PC-9 (cell line): ENCODE results near the gene SCARF2. TPM values are rescaled to one million over a fixed set of nuclear protein-coding genes. Genes with fewer than 3 reads are reported as not detected.
"Not testable (repeated sequence)": the region's sequence is repeated elsewhere in the genome, so short reads cannot be mapped to it uniquely, and the experiment has no call there.

Experiments used
- BruUV-seq: library from RNA; stranded (reverse); fragments of 400-500 nt; replicated peaks from 2 replicates; lab custom pipeline; 2021; lab: Mats Ljungman, UMichigan
- CTCF ChIA-PET: fragments of 300-600 bp; sonication (Branson Sonifier 250); formaldehyde crosslinking; loops from one replicate; lab custom pipeline; 2022; ENCODE audit warnings: antibody characterized with exemption; lab: Charles Lee
- POLR2A ChIA-PET: fragments of 300-600 bp; sonication (Branson Sonifier 250); formaldehyde crosslinking; loops from one replicate; lab custom pipeline; 2022; ENCODE audit warnings: antibody characterized with exemption; ENCODE audit not compliant: unreplicated experiment; lab: Charles Lee
- DNase-seq, 2 experiments: peaks; one replicate each; pipeline versions ENCODE4 v3.0.0 to v3.0.0-alpha.2; 2015 to 2022; ENCODE audit warnings: mixed read lengths in 1 of 2
- H2AFZ ChIP-seq: fragments of 200-600 bp; sonication (generic); 2 replicates; pipeline ENCODE4 v1.8.1; 2017; ENCODE audit warnings: antibody characterized with exemption
- H3F3A ChIP-seq: fragments of 200-600 bp; sonication (generic); 2 replicates; pipeline ENCODE4 v1.8.1; 2017; ENCODE audit warnings: antibody characterized with exemption, mild to moderate bottlenecking, low read depth; ENCODE audit not compliant: insufficient read depth
- H3K27ac ChIP-seq: fragments of 200-600 bp; sonication (generic); 2 replicates; pipeline ENCODE4 v1.6.1; 2016; ENCODE audit warnings: mixed run types
- H3K27me3 ChIP-seq: fragments of 200-600 bp; sonication (generic); 2 replicates; pipeline ENCODE4 v1.6.1; 2016; ENCODE audit warnings: low read depth, mixed run types; ENCODE audit not compliant: insufficient read depth
- H3K36me3 ChIP-seq: fragments of 200-600 bp; sonication (generic); 2 replicates; pipeline ENCODE4 v1.6.1; 2016; ENCODE audit warnings: low read depth, mixed run types
- H3K4me1 ChIP-seq: fragments of 200-600 bp; sonication (generic); replicated peaks from 2 replicates; pipeline ENCODE4 v1.6.1; 2016; ENCODE audit warnings: mixed run types; ENCODE audit not compliant: insufficient read depth
- H3K4me2 ChIP-seq: fragments of 200-600 bp; sonication (generic); 2 replicates; pipeline ENCODE4 v1.6.1; 2017; ENCODE audit warnings: mixed run types
- H3K4me3 ChIP-seq: fragments of 200-600 bp; sonication (generic); 2 replicates; pipeline ENCODE4 v1.6.1; 2016; ENCODE audit warnings: mixed run types
- H3K79me2 ChIP-seq: fragments of 200-600 bp; sonication (generic); 2 replicates; pipeline ENCODE4 v1.6.1; 2017; ENCODE audit warnings: low read depth, mixed run types
- H3K9me2 ChIP-seq: fragments of 200-600 bp; sonication (generic); 2 replicates; pipeline ENCODE4 v1.8.1; 2017; ENCODE audit warnings: mild to moderate bottlenecking; ENCODE audit not compliant: insufficient read depth
- H3K9me3 ChIP-seq: fragments of 200-600 bp; sonication (generic); 2 replicates; pipeline ENCODE4 v1.8.1; 2016; ENCODE audit warnings: low read depth; ENCODE audit not compliant: insufficient read depth
- H4K20me1 ChIP-seq: fragments of 200-600 bp; sonication (generic); 2 replicates; pipeline ENCODE4 v1.8.1; 2017; ENCODE audit not compliant: insufficient read depth
- EZH2 ChIP-seq: fragments of 200-600 bp; sonication (generic); IDR thresholded peaks from 2 replicates; pipeline ENCODE4 v1.8.0; 2017; ENCODE audit warnings: antibody characterized with exemption, low read depth
- intact Hi-C: fragments of 100-400 bp; cut with micrococcal nuclease; formaldehyde crosslinking; loops from one replicate; pipeline ENCODE4 v1.10.0; 2022; ENCODE audit not compliant: unreplicated experiment
- total RNA-seq: library from RNA; stranded (reverse); gene quantifications from 2 replicates; pipeline ENCODE4 v1.2.3, GENCODE V29; 2021
- TF ChIP-seq, protein P1 (sequence below): fragments of 200-600 bp; sonication (generic); conservative IDR thresholded peaks from 2 replicates; pipeline ENCODE4 v1.6.1; 2017; ENCODE audit warnings: mixed run types, antibody characterized with exemption, mild to moderate bottlenecking, moderate library complexity

Gene SCARF2
- total RNA-seq, 1 experiment from 2014 or later, result 0.52 TPM

DNA sequence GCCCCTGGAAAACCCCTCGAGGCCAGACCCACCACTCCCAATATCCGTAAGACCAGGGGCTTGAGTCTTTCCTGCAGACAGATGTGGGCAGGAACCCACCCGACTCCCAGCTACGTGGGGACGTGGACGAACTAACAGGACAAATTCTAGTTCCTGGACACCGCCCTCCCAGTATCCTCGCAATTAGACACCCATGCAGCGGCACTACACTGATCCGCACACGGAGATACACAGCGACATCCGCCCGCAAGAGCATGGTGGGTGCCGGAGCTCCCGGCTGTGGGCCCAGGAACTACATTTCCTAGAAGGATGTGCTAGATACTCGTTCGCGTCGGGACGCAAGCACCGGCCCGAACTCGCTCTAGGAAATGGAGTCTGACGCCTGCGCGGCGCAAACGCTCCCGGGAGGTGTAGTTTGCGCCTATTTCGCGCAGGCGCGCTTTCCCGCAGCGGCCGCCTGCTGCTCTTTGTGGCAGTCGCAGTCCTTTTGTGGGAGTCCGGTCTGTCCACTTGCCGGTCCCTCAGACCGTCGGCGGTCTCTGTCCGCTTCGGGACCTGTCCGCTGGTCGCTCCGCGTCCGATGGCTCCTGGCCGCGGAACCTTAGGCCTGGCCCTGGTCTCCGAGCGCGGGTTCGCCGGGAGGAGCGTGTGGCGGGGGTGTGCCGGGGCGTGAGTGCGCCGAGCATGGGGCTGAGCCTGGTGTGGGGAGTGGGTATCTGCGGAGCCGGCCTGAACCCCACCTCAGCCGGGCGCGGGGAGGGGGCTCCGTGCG, 43.7 kb downstream of the SCARF2 start, which contains the start of gene ZNF74:
Gene ZNF74 (plus strand): TSS at position 447 of the 772 bp plus-strand sequence. CDS start 478 bp downstream, outside the sequence.
- peak; percentile 69 to 77 for DNase-seq
- Histone ChIP-seq H3K4me3 (peak within 1 kb of the TSS; percentile 66), H3K27ac (no peak within 1 kb of the TSS), H3F3A (no peaks in the 10 kb centered on the region), H3K79me2 (no peaks in the 10 kb centered on the region), H2AFZ (peak within 1 kb of the TSS; percentile 95), H3K9me3 (no peaks in the 10 kb centered on the region), H3K36me3 (no peaks in the 10 kb centered on the region), H4K20me1 (no peaks in the 10 kb centered on the region), H3K9me2 (no peaks in the 10 kb centered on the region), H3K27me3 (no peaks in the 10 kb centered on the region), H3K4me1 (no peaks in the 10 kb centered on the region), H3K4me2 (peak within 1 kb of the TSS; percentile 82)
- POLR2A ChIA-PET, result interaction anchor here (0.5 kb wide), 1 partner anchor 65 kb away, joined by 14 read pairs; no protein-coding TSS in a partner anchor
- TF ChIP-seq, protein P1, sequence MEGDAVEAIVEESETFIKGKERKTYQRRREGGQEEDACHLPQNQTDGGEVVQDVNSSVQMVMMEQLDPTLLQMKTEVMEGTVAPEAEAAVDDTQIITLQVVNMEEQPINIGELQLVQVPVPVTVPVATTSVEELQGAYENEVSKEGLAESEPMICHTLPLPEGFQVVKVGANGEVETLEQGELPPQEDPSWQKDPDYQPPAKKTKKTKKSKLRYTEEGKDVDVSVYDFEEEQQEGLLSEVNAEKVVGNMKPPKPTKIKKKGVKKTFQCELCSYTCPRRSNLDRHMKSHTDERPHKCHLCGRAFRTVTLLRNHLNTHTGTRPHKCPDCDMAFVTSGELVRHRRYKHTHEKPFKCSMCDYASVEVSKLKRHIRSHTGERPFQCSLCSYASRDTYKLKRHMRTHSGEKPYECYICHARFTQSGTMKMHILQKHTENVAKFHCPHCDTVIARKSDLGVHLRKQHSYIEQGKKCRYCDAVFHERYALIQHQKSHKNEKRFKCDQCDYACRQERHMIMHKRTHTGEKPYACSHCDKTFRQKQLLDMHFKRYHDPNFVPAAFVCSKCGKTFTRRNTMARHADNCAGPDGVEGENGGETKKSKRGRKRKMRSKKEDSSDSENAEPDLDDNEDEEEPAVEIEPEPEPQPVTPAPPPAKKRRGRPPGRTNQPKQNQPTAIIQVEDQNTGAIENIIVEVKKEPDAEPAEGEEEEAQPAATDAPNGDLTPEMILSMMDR, result no peak
- no peak for TF ChIP-seq EZH2
- intact Hi-C loops, result no loop called here
- CTCF ChIA-PET, result interaction anchor here (0.6 kb wide), 1 partner anchor 1253 kb away, joined by 6 read pairs; no protein-coding TSS in a partner anchor
- BruUV-seq, result no TSS peak

DNA sequence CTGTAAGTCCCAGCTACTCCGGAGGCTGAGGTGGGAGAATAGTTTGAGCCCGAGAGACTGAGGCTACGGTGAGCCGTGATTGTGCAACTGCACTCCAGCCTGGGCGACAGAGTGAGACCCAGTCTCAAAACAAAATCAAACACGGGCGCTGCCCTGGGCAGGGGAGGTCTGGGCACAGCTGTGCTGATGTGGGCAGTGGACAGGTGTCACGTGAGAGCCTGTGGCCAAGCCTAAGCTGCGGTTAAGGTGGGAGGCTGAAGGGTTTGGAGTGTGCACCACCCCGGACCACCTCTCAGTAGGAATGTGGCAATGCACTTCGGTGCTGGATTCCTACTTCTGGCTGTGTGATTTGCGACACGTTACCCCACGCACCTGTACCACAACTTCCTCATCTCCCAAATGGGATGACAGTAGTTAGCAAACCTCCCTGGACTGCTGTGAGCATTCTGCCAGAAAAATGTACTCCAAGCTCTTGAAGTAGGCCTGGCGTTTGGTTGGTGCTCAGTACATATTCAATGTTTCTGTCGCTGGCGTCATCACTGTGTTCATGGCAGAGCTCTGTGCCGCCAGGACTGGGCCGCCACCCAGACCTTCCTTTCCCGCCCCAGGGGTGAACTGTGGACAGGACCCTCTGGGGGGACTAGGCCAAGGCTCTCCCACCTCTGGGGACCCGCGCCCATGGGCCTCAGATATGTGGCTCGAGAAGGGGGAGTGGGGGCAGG, 44.5 kb downstream of the SCARF2 start:
- BruUV-seq, result no TSS peak
- intact Hi-C loops, result no loop called here
- Histone ChIP-seq H3K4me1 (no peaks in the 10 kb centered on the region), H3K9me3 (no peaks in the 10 kb centered on the region), H3K9me2 (no peaks in the 10 kb centered on the region), H4K20me1 (no peaks in the 10 kb centered on the region), H3F3A (no peaks in the 10 kb centered on the region), H3K36me3 (no peaks in the 10 kb centered on the region), H3K4me2 (peak overlapping the region; percentile 82), H3K4me3 (peak overlapping the region; percentile 66; the same call in 1 of the 2 replicates), H3K27ac (no peak overlapping the region), H2AFZ (peak overlapping the region; percentile 95), H3K27me3 (no peaks in the 10 kb centered on the region), H3K79me2 (no peaks in the 10 kb centered on the region)
- DNase-seq, result no peak
- POLR2A ChIA-PET, result interaction anchor here (0.5 kb wide), 1 partner anchor 64 kb away, joined by 14 read pairs; no protein-coding TSS in a partner anchor
- TF ChIP-seq, protein P1, result no peak
- no peak for TF ChIP-seq EZH2
- CTCF ChIA-PET, result no interaction called here

DNA sequence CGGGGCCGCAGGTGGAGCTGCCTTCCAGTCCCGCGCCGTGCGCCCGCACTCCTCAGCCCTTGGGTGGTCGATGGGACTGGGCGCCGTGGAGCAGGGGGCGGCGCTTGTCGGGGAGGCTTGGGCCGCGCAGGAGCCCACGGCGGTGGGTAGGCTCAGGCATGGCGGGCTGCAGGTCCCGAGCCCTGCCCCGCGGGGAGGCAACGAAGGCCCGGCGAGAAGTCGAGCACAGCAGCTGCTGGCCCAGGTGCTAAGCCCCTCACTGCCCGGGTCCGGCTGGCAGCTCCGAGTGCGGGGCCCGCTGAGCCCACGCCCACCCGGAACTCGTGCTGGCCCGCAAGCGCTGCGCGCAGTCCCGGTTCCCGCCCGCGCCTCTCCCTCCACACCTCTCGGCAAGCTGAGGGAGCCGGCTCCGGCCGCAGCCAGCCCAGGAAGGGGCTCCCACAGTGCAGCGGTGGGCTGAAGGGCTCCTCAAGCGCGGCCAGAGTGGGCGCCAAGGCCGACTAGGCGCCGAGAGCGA, 45.2 kb downstream of the SCARF2 start:
- H4K20me1 ChIP-seq, DNase-seq, H3K27ac ChIP-seq, H3K4me1 ChIP-seq, H3K36me3 ChIP-seq, H2AFZ ChIP-seq, BruUV-seq, H3K4me2 ChIP-seq, H3K9me2 ChIP-seq, H3K79me2 ChIP-seq, POLR2A ChIA-PET, CTCF ChIA-PET, H3K4me3 ChIP-seq, H3F3A ChIP-seq, H3K27me3 ChIP-seq, intact Hi-C loops, H3K9me3 ChIP-seq: not testable (repeated sequence)
